Measurements from ENCODE around the gene HOXA3.
A peak's percentile ranks its signal among the peaks of the same experiment; 100 is the strongest.

The HOXA3 gene

GRCh38 chr7:27154901-27155815, 2.8 kb upstream of the HOXA3 start:
- no peak for DNase-seq (ENCODE audit: low spot score)

GRCh38 chr7:27154369-27154768, 2.0 kb upstream of the HOXA3 start:
- no peak for DNase-seq (ENCODE audit: low spot score)

- no peak for DNase-seq (ENCODE audit: low spot score)
These were observed 1.1 kb upstream of the HOXA3 start for GRCh38 chr7:27153526-27153925.

GRCh38 chr7:27152816-27153442, 546 bp upstream of the HOXA3 start:
- no peak for DNase-seq (ENCODE audit: low spot score)

- no peak for DNase-seq (ENCODE audit: low spot score)
These were observed 947 bp downstream of the HOXA3 start for GRCh38 chr7:27151341-27151930.

- peak; percentile 16 for DNase-seq (ENCODE audit: low spot score)
These were observed 1.6 kb downstream of the HOXA3 start for GRCh38 chr7:27150568-27151340.

GRCh38 chr7:27149842-27150567, 2.4 kb downstream of the HOXA3 start:
- DNase-seq (ENCODE audit: low spot score), result no peak

- no peak for DNase-seq (ENCODE audit: low spot score)
These were observed 3.4 kb downstream of the HOXA3 start for GRCh38 chr7:27148756-27149641.

- no peak for DNase-seq (ENCODE audit: low spot score)
These were observed 4.2 kb downstream of the HOXA3 start for GRCh38 chr7:27148031-27148755.

- DNase-seq (ENCODE audit: low spot score), result no peak
These were observed 5.0 kb downstream of the HOXA3 start, which contains the start of gene HOXA6 for GRCh38 chr7:27147199-27148030. Gene HOXA6, minus strand, starts transcription at chr7:27147774. Its CDS starts 25 bp downstream, at chr7:27147749.

GRCh38 chr7:27146491-27147198, 5.7 kb downstream of the HOXA3 start:
- DNase-seq (ENCODE audit: low spot score), result no peak

- DNase-seq (ENCODE audit: low spot score), result no peak
These were observed 6.4 kb downstream of the HOXA3 start for GRCh38 chr7:27145914-27146412.

- no peak for DNase-seq (ENCODE audit: low spot score)
These were observed 7.0 kb downstream of the HOXA3 start for GRCh38 chr7:27145165-27145913.

- no peak for DNase-seq (ENCODE audit: low spot score)
These were observed 7.6 kb downstream of the HOXA3 start for GRCh38 chr7:27144781-27145164.

- no peak for DNase-seq (ENCODE audit: low spot score)
These were observed 8.2 kb downstream of the HOXA3 start for GRCh38 chr7:27143950-27144780.
